Endometrial microvascular endothelial cells (primary cell): ENCODE results near the gene AMFR. TPM values are rescaled to one million over a fixed set of nuclear protein-coding genes. Genes with fewer than 3 reads are reported as not detected.

Experiments
- in situ Hi-C: cut with HindIII; loops from 2 replicates; pipeline ENCODE4 v1.10.0; 2017; ENCODE audit warnings: low sequenced_read_pairs, low pct_unique_long_range_greater_than_20kb; ENCODE audit errors: inconsistent ontology term
- total RNA-seq: library from RNA; depleted of rRNA; stranded (reverse); fragments of >200 nt; gene quantifications from one replicate; pipeline ENCODE4 v1.2.3, GENCODE V29; 2015; ENCODE audit errors: inconsistent ontology term

Gene AMFR
- total RNA-seq, 1 donor from 2014 or later: 116 TPM

DNA sequence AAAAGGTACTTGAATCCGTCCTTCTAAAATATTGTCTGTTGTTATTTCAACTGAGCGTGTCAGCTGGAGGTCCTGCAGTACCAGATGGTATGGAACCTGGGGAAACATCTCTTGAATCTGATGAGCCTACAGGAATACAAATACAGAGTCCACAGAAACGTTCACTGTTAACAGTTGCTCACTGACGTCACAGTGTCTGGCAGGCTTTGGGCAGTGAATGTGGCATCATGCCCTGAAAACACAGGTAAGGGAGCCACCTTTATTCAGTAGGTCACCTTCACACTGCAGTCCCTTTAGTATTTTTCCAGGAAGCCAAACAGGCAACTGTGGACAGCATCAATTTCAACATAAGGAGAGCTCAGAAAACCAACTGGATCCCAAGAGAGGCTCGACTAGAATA lies 56.1 kb downstream of the AMFR start:
- in situ Hi-C loops: no loop called here

- in situ Hi-C loops: no loop called here
These were observed 56.8 kb downstream of the AMFR start for GRCh38 chr16:56368545-56368944.

- in situ Hi-C loops: no loop called here
These were observed 57.6 kb downstream of the AMFR start for GRCh38 chr16:56367764-56368163.

DNA sequence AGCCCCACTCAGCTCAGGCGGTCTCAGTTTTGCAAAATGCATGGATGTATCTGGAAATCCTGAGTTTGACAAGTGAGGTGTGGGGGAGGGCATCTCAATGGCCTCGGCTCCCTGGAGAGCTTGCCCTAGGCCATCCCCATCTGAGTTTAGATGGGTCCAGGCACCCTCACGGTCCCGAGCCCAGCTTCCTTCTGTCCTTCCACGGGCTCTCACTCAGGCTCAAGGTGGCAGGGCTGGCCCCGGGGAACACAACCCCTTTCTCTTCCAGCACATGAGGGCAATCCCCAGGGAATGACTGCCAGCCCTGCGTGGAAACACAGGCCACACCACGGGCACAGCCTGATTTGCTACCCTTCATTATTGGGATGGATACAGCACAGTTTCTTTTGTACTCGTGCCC lies 58.4 kb downstream of the AMFR start:
- in situ Hi-C loops: no loop called here

DNA sequence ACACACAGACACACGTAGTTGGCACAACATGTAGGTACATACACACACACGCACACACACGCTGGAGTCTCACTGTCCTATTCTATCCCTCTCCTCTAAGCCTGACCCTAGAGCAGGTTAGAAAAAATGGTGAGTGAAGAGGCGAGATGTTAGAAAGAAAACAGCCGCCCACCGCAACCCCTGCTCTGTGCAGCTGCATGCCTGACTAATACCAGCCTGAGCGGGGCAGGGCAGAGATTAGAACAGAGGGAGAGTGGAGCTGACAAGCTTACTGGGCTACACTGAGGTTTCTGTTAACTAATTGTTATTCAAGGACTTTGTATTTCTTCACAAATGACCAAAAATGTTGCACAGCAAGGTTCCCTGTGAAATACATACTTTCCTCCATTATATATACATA lies 59.8 kb downstream of the AMFR start:
- in situ Hi-C loops: no loop called here

DNA sequence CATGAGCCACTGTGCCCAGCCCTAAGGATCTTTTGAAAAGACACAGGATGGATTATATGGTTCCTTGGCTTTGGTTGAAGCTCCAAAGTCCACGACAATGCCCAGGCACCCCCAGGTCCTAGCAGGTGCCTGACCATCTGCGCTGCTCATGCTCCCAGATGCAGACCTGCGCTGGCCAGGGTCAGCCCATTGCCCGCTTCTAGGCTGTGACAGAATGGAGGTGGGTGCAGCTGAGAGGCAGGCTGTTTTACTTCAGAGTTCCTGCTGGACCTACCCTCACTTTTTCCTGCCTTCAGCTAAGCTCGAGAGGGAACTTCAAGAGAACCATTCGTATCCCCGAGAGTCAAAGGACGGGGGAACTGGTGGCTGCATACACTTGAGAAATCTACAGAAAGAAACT lies 60.5 kb downstream of the AMFR start:
- in situ Hi-C loops: no loop called here

DNA sequence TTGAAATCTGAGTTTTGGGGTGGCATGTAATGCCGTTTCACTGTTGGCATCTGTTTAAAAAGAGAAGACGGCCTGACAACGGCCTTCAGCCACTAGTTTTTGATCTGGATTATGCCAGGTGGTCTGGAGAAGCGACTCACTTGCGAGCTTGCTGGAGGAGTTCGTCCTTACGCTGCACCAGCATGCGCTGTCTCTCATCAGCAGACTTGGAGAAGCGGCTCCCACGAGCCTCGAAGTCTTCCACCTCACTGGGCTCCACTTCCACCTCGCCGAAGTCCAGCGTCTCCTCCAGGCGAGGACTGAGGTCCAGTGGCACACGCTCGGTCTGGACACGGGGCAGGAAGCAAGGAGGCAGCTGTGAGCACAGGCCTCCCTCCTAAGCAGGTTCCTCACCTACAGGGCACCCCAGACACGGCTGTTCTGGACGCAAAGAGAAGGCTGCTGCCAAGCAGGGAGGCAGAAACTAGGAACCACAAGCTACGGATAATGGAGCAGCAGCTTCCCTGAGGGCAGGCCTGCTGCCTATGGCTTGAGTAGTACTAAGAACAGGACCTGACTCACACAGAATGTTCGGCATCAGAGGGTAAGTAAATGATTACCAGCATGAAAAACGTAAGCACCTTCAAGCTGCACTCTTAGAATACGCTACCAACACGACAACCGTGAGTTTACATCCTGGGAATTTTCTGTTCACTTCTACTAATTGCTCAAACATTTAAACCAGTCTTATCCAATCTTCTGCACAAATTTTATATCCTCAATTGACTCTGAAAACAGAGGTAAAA lies 61.4 kb downstream of the AMFR start:
- in situ Hi-C loops: no loop called here

- in situ Hi-C loops: no loop called here
These were observed 62.1 kb downstream of the AMFR start for GRCh38 chr16:56363181-56363716.

- in situ Hi-C loops: no loop called here
These were observed 62.6 kb downstream of the AMFR start for GRCh38 chr16:56362706-56363105.

GRCh38 chr16:56362057-56362655 lies 63.2 kb downstream of the AMFR start:
- in situ Hi-C loops: no loop called here

DNA sequence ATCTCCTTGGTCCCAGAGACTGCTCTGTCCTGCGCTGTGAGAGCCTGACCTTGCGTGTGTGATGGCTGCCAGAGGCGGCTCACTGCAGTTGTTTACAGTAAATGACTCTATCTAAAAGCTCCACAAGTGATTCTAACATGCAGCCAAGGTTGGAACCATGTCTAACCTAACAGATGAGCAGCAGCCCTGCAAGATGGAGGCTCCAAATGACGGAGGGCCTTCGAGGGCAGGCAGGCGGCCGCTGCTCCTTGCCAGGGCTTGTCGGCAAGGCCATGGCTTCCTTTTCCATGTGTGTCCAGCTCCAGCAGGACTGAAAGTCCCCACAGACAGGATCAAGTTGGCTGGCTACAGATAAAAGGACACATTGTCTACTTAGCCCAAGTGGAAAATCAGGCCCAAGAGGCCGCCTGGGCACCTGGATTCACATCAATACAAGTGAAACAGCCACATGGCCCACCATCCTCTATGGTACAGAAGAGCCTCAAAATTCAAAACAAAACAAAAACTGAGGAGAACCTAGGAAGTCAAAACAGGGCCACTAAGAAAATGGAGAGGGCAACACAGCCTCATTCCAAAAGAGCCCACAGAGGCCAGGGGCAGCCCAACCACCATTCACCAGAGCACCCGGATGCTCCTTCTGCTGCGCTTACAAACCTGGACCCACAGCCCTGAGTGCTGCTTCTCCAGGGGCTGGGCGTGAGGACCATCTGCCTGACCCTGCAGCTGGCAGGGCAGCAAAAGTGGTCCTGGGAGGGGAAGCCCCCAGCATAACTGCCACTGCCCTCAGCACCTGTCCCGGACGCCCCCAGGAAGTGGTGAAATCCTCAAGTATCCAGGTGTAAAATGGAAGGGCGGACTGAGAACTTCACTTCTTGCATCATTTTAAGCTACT lies 65.0 kb downstream of the AMFR start:
- in situ Hi-C loops: no loop called here

- in situ Hi-C loops: no loop called here
These were observed 67.5 kb downstream of the AMFR start for GRCh38 chr16:56357765-56358322.

DNA sequence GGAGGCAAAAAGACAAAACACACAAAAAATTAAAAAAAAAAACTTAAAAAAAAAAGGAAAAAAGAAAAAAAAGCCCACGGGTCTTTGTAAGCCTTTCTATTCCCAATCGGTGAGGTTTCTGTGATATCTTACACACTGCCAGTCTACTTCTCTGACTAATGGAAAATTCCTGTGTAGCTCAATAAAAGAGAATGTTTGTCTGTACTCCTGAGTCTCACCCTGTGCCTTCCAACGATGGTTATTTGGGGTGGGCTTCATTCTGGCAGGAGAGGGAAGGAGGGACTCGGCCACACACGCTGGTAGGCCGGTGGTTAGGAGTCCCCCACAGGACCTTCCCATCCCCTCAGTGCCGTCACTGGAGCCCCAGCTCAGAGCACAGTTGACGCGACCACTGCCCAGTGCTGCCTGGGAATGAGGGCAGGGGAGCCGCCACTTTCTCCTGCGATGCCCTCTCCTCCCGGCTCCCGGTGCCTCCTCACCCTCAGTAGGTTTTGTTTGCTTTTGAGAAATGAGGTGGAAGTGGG lies 68.0 kb downstream of the AMFR start:
- in situ Hi-C loops: no loop called here

- in situ Hi-C loops: no loop called here
These were observed 68.8 kb downstream of the AMFR start for GRCh38 chr16:56356276-56357240.

GRCh38 chr16:56355786-56356275 lies 69.5 kb downstream of the AMFR start:
- in situ Hi-C loops: no loop called here

GRCh38 chr16:56355221-56355620 lies 70.1 kb downstream of the AMFR start:
- in situ Hi-C loops: no loop called here

- in situ Hi-C loops: no loop called here
These were observed 70.6 kb downstream of the AMFR start for GRCh38 chr16:56354746-56355145.

DNA sequence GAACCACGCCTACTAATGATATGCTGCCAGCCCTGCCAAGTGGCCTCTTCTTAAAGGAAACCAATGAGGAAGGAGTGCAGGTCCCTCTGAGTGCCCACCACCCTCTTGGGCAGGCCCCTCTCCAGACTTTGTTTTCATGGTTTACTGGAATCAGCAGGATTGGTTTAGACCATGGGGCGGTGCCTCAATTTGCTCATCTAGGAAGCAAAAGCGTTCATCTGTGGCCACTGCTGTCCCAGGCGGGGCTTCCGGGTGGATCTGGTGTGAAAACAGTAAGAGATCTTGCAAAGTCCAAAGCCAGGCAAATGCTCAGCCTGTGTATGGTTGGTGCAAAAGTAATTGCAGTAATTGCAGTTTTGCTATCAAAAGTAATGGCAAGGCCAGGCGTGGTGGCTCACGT lies 71.3 kb downstream of the AMFR start:
- in situ Hi-C loops: no loop called here
